Common myeloid progenitor, CD34-positive (primary cell): Measurements from ENCODE around the gene LRRC37A. TPM values are rescaled to one million over a fixed set of nuclear protein-coding genes. Genes with fewer than 3 reads are reported as not detected.
"Not testable (repeated sequence)": the region's sequence is repeated elsewhere in the genome, so short reads cannot be mapped to it uniquely, and the experiment has no call there.

Experiments
- CTCF ChIA-PET: fragments of 350-600 bp; sonication (Branson Sonifier 250); formaldehyde crosslinking; loops from one replicate; lab custom pipeline; 2021; ENCODE audit warnings: antibody characterized with exemption; lab: Charles Lee
- POLR2A ChIA-PET: fragments of 350-600 bp; sonication (Branson Sonifier 250); formaldehyde crosslinking; loops from one replicate; lab custom pipeline; 2021; ENCODE audit warnings: antibody characterized with exemption; lab: Charles Lee
- DNase-seq, 3 donors: peaks; one replicate each; pipeline versions ENCODE4 v3.0.0 to v3.0.0-alpha.2; 2013
- H3K27ac ChIP-seq, 2 experiments: 1 replicate in 1 of 2; 2 replicates in 1 of 2; pipeline ENCODE4 v1.7.0; 2013; ENCODE audit warnings: inconsistent platforms in 2 of 2, low read length in 2 of 2, mild to moderate bottlenecking in 2 of 2, low read depth in 1 of 2, moderate library complexity in 1 of 2; ENCODE audit not compliant: severe bottlenecking in 2 of 2, insufficient read depth in 1 of 2, poor library complexity in 1 of 2
- H3K27me3 ChIP-seq, 5 experiments: replicated peaks in 2 of 5; 1 replicate in 3 of 5; 2 replicates in 2 of 5; pipeline versions ENCODE4 v1.6.1 to v1.7.0; 2013; ENCODE audit warnings: low read length in 4 of 5, mild to moderate bottlenecking in 2 of 5, moderate library complexity in 2 of 5, inconsistent platforms in 1 of 5; ENCODE audit not compliant: insufficient read depth in 5 of 5, control insufficient read depth in 4 of 5
- H3K36me3 ChIP-seq, 4 experiments: 1 replicate in 2 of 4; 2 replicates in 2 of 4; pipeline versions ENCODE4 v1.6.1 to v1.7.0; 2013; ENCODE audit warnings: low read length in 3 of 4, control low read depth in 1 of 4, mild to moderate bottlenecking in 1 of 4; ENCODE audit not compliant: control insufficient read depth in 4 of 4, insufficient read depth in 4 of 4
- H3K4me1 ChIP-seq, 4 experiments: 1 replicate in 3 of 4; 2 replicates in 1 of 4; pipeline versions ENCODE4 v1.6.1 to v1.7.1; 2013; ENCODE audit warnings: low read length in 3 of 4, mild to moderate bottlenecking in 3 of 4, control low read depth in 1 of 4, inconsistent platforms in 1 of 4, moderate library complexity in 1 of 4; ENCODE audit not compliant: control insufficient read depth in 4 of 4, insufficient read depth in 4 of 4; ENCODE audit errors: control extremely low read depth in 1 of 4
- H3K4me3 ChIP-seq, 7 experiments: 1 replicate in 4 of 7; 2 replicates in 3 of 7; pipeline versions ENCODE4 v1.5.1 to v1.7.0; 2013; ENCODE audit warnings: mild to moderate bottlenecking in 7 of 7, low read length in 6 of 7, moderate library complexity in 6 of 7, inconsistent platforms in 2 of 7, low read depth in 2 of 7, control low read depth in 1 of 7; ENCODE audit not compliant: insufficient read depth in 4 of 7, control insufficient read depth in 1 of 7; ENCODE audit errors: extremely low read depth in 1 of 7
- H3K9me3 ChIP-seq, 5 experiments: 1 replicate in 4 of 5; 2 replicates in 1 of 5; pipeline versions ENCODE4 v1.6.1 to v1.7.1; 2013; ENCODE audit warnings: low read length in 4 of 5, mild to moderate bottlenecking in 2 of 5, inconsistent platforms in 1 of 5, low read depth in 1 of 5, moderate library complexity in 1 of 5; ENCODE audit not compliant: control insufficient read depth in 4 of 5, insufficient read depth in 2 of 5; ENCODE audit errors: control extremely low read depth in 1 of 5
- WGBS: methylation state at CpG from one replicate; pipeline ENCODE4 v1.1.5; 2013; ENCODE audit not compliant: insufficient coverage; 5-methylcytosine and 5-hydroxymethylcytosine counted together
- polyA plus RNA-seq: library from polyadenylated mRNA; unstranded; fragments of 120-200 nt; gene quantifications from one replicate; pipeline ENCODE4 v1.2.1, GENCODE V29; 2013

Gene LRRC37A
- 9.2 TPM for polyA plus RNA-seq

- H3K9me3 ChIP-seq, H3K36me3 ChIP-seq, H3K27me3 ChIP-seq, POLR2A ChIA-PET, DNase-seq, H3K27ac ChIP-seq, CTCF ChIA-PET, H3K4me3 ChIP-seq: not testable (repeated sequence)
- H3K4me1 ChIP-seq = peaks cover 0 to 18% (median 16%) of the 10 kb centered on the region in 4 experiments
- WGBS = no CpG with 5 or more reads among the region's 16 CpGs
Measured at GRCh38 chr17:46294831-46295230, at the start of gene LRRC37A. LRRC37A (plus strand) TSS chr17:46295131; CDS start chr17:46295134, 3 bp downstream.

DNA sequence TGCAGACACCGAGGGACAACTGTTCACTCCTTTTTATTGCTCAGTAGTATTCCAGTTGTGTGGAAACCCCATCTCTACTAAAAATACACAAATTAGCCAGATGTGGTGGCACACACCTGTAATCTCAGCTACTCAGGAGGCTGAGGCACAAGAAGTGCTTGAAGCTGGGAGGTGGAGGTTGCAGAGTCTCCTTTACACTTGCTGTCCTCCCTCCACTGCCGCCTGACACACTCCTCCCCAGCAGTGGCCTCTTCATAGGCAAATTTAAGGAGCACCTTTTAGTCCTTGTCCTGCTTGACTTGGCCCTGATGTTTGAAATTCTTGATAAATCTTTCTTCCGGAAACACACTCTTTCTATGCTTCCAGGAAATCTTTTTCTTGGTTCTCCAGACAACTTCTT is 45.8 kb upstream of the LRRC37A start:
- CTCF ChIA-PET, POLR2A ChIA-PET, DNase-seq, H3K27ac ChIP-seq, H3K36me3 ChIP-seq, H3K4me1 ChIP-seq, H3K4me3 ChIP-seq, H3K27me3 ChIP-seq, H3K9me3 ChIP-seq: not testable (repeated sequence)
- 100% methylated on average over 3 of the region's 3 CpGs for WGBS

- DNase-seq, H3K36me3 ChIP-seq, H3K27me3 ChIP-seq, H3K4me1 ChIP-seq, POLR2A ChIA-PET, H3K4me3 ChIP-seq, H3K27ac ChIP-seq, H3K9me3 ChIP-seq, CTCF ChIA-PET: not testable (repeated sequence)
- WGBS = 93% methylated on average over 3 of the region's 31 CpGs
Measured at GRCh38 chr17:46252804-46253203, 42.1 kb upstream of the LRRC37A start.

GRCh38 chr17:46253722-46254121 is 41.2 kb upstream of the LRRC37A start:
- H3K36me3 ChIP-seq, H3K4me3 ChIP-seq, H3K27ac ChIP-seq, H3K27me3 ChIP-seq, H3K9me3 ChIP-seq, POLR2A ChIA-PET, H3K4me1 ChIP-seq, CTCF ChIA-PET: not testable (repeated sequence)
- peak; percentile 63 to 86 (median 82) for DNase-seq
- 10% methylated on average over 2 of the region's 8 CpGs for WGBS

DNA sequence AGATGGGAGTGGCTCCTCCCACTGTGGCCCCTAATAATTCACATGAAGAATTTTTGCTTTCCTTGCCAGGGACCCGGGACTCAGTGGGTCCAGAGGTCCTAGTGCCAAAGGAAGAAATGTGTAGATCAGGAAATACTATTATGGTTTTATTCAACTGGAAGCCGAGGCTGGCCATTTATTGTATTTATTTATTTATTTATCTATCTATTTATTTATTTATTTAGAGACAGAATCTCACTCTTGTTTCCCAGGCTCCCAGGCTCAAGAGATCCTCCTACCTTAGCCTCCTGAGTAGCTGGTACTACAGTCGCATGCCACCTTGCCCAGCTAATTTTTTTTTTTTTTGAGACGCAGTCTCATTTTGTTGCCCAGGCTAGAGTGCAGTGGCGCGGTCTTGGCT is 40.7 kb upstream of the LRRC37A start:
- H3K27ac ChIP-seq, CTCF ChIA-PET, H3K27me3 ChIP-seq, H3K4me3 ChIP-seq, H3K36me3 ChIP-seq, POLR2A ChIA-PET, H3K4me1 ChIP-seq, H3K9me3 ChIP-seq, DNase-seq: not testable (repeated sequence)
- WGBS = 100% methylated on average over 1 of the region's 6 CpGs

- DNase-seq, H3K4me3 ChIP-seq, H3K27me3 ChIP-seq, H3K36me3 ChIP-seq, H3K4me1 ChIP-seq, H3K27ac ChIP-seq, H3K9me3 ChIP-seq, CTCF ChIA-PET: not testable (repeated sequence)
- POLR2A ChIA-PET = interaction anchor here (0.6 kb wide), 1 partner anchor 164 kb away, joined by 3 read pairs; no protein-coding TSS in a partner anchor
- WGBS = no CpG with 5 or more reads among the region's 1 CpG
Measured at GRCh38 chr17:46256369-46256768, 38.6 kb upstream of the LRRC37A start.

DNA sequence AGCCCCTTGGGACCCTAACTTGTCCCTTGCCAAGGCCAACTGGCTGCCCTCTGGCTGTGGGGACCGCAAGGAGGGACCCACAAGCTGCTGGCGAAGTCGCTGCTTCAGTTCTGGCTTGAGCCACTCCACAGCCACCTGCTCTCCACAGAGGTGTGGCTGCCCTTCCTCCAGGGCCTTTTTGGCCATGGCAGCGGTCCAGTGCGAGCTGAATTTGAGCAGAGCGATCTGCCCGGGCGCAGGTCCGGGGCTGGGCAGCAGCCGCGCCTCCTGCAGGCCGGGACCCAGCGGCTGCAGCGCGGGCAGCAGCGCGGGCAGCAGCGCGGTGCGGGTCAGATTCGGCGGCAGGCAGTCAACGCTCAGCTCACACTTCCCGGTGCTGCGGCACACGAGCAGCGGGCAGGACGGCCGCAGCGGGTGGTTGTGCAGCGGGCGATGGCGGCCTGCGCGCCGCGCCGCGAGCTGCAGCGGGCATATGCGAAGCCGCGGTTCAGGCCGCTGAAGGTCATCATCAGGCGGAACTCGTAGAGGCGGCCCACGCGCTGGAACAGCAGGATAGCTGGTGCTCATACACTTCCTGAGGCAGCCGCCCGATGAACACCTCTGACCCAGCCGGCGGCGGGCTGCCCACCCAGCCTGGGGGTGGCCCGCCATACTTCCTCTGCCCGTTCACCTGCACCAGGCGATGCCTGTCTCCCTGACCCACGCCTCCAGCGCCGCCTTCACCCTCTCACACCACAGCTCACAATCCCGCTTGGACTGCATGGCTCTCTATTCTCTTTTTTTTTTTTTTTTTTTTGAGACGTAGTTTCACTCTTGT is 34.9 kb upstream of the LRRC37A start:
- WGBS = 27% methylated on average over 19 of the region's 62 CpGs
- H3K4me1 ChIP-seq, POLR2A ChIA-PET, CTCF ChIA-PET, H3K9me3 ChIP-seq, H3K27me3 ChIP-seq, H3K27ac ChIP-seq, H3K36me3 ChIP-seq: not testable (repeated sequence)
- peak in 1 of 3 donors; percentile 33 for DNase-seq
- peak overlapping the region in 5 of 7 experiments; percentile 44 to 77 (median 59) for H3K4me3 ChIP-seq
